ENCODE data around the gene CAMTA1.

CAMTA1 gene

GRCh38 chr1:7448986-7449385, 663.7 kb downstream of the CAMTA1 start:
- no peak for DNase-seq

GRCh38 chr1:7449750-7450149, 664.5 kb downstream of the CAMTA1 start:
- no peak for DNase-seq

DNA sequence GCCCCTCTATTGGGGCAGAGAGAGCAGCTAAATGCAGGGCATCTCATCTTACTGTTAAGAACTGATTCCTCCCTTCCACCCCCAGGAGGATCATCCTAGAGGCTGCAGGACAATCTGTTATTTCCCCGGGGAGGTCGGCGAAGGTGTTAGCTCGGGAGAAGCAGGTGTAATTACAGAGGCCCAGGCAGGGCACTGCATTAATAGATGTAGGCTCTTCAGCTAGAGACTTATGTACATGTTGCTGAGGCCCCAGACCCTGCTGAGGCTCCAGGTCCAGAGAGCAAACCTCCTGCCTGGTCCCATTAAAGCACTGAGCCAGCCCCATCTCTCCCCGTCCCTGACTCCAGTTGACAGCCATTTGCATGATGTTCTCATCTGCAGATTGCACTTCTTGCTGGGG, 665.6 kb downstream of the CAMTA1 start:
- no peak for DNase-seq

GRCh38 chr1:7453038-7453437, 667.8 kb downstream of the CAMTA1 start:
- DNase-seq: no peak

- no peak for DNase-seq
Observed at GRCh38 chr1:7454052-7454815, 669.0 kb downstream of the CAMTA1 start.

DNA sequence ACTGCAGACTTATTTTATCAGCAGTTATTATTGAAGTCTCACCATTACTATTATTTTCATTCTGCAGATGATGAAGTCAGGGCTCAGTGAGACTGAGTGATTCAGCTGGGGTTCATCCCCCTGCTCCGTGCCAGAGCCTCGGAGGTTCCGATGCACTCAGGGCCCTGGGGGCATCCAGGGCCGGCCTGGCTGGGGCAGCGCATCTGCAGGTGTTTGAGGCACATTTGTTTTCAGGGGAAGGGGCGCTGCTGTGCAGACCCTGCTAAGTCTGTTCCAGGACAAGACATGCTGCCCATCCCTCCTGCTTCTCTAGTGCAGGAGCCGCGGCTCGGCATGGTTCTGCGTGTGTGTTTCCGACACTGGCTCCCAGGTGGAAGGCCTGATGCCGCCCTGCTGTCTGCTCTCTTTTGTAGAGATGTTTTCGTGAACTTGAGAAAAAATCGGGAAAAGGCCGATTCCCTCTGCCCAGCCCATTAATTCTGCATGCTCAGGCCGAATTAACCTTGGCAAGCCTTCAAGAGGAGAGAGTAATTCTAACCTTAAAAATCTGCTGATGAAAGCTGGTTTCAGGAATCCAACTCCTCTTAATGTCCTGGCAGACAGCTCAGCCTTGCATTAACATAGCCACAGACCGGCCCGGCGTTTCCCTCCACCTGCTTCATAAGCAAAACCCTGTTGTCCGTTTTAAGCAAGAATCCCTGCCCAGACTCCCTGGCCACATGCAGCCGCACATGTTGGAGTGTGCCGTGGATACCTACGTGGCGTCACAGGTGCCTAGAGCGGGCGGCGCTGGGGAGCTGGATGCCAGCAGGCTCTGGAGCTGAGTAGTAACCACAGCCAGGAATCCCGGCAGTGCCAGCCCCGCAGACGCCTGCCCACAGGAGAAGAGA, 669.9 kb downstream of the CAMTA1 start:
- DNase-seq: no peak

GRCh38 chr1:7455796-7456721, 670.8 kb downstream of the CAMTA1 start:
- no peak for DNase-seq

GRCh38 chr1:7456722-7457082, 671.4 kb downstream of the CAMTA1 start:
- no peak for DNase-seq

GRCh38 chr1:7457811-7458210, 672.6 kb downstream of the CAMTA1 start:
- no peak for DNase-seq

GRCh38 chr1:7458946-7459345, 673.7 kb downstream of the CAMTA1 start:
- DNase-seq: no peak

DNA sequence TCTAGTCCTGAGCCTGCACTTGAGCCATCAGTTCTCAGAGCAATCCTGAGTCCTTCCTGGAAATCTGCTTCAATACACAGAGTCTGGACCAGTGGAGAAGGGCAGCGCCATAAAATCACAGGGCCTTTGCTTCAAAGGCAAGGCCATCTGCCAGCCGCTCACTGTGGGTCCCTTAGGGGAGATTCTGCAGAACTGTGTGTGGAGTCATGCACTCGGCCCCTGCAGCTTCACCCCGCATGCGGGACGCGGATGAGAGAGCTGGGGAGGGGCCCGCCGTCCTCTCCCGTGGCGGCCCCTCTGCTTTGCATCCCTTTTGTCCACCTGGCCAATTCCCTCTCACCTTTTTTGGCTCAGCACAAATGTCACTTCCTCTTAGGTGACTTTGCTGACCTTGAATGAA, 674.7 kb downstream of the CAMTA1 start:
- no peak for DNase-seq

GRCh38 chr1:7460807-7461206, 675.6 kb downstream of the CAMTA1 start:
- DNase-seq: no peak

- DNase-seq: no peak
Observed at GRCh38 chr1:7462617-7463016, 677.4 kb downstream of the CAMTA1 start.

DNA sequence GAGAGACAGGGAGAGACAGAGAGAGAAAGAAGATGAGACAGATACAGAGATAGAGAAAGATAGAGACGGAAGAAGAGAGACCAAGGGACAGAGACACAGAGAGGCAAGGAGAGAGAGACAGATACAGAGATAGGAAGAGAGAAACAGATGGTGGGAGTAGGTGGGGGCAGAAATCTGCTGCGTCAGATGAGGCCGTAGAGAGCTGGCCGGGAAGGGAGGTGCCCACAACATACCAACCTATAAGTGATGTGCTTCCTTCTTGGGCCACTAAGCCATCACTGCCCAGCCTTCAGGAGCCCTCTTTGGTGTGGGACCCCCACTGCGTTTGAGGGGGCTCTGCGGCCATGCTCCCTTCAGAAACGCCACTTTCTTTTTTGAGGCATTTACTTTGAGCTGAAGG, 678.3 kb downstream of the CAMTA1 start:
- no peak for DNase-seq

- no peak for DNase-seq
Observed at GRCh38 chr1:7464736-7465135, 679.5 kb downstream of the CAMTA1 start.

DNA sequence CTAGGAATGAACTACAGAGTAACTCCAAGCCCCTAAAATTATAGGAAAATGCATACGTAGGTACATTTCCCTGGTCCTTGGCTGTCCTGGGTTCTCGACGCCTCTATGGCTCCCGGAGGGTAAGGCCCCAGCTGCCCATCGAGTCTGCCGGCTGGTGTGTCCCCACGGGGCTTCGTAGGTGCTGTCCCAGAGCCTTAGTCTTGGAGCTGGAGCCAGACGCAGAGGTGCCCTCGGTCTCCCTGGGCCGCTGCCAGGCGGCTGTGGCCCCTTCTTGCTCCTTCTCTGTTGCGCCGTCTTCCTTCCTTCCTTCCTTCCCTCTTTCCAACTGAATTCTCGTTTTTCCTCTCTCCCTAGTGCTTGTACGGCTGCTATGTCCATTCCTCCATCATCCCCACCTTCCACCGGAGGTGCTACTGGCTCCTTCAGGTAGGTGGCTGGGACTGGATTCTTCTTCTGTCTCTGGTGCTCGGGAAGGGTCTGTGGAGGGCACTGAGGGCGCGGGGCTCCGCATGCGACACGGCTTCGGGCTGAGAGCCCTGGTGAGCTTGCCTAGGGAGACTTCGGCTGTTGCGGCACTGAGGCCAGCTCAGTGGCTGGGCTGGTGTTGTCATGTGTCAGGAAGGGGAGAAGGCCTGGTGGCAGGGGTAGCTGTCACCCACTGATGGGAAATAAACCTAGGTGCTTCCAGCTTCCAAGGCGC, 682.4 kb downstream of the CAMTA1 start:
- DNase-seq: no peak

DNA sequence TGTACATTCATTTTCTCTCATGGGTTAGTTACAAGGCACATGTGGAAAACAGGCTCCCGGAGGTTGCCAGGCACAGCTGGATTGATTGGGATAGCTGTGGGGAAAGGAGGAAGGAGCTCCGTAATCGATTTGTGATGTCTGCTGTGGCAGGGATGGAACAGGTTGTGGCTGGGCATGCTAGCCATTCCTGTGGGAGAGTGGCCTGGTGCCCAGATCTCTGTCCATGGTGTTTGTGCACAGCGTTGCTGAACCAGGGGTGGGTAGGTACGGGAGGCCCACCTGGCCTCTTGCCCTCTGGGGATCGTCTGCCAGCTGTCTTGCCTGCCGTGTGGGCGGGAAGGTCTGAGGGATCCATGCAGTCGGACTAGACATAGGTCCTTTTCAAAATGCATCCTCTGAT, 683.0 kb downstream of the CAMTA1 start:
- DNase-seq: no peak

GRCh38 chr1:7469255-7469938, 684.1 kb downstream of the CAMTA1 start:
- no peak for DNase-seq

DNA sequence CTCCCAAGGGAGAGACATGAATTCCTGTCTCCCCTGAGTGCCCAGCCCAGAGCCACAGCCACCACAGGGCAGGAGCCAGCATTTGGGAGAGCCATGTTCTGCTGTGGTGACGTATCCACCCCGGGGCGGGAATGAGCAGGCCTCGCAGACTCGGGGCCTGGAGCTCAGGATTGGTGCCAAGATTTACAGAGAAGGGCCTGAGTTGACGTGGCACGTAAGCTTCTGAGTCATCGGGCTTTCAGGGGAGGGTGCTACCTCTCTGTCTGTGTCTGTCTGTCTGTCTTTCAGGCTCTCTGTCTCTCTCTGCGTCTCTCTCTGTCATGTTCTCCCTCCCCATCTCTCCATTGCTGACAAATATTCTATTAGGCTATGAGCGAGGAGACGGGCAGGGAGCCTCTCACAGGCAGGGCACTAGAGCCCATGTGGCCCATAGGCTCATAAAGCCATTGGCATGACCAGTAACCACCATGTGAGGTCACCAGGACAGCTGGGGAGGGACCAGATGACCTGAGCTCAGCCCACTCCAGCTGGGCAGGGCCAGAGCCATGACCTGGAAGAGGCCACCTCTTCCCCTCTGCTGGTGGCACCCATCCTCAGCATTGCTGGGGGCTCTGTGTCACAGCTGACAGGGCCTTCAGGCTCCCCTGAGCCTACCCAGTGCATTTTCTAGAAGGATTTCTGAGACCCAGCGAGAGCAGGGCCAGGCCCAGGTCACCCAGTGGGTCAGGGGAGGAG, 685.8 kb downstream of the CAMTA1 start:
- DNase-seq: no peak

DNA sequence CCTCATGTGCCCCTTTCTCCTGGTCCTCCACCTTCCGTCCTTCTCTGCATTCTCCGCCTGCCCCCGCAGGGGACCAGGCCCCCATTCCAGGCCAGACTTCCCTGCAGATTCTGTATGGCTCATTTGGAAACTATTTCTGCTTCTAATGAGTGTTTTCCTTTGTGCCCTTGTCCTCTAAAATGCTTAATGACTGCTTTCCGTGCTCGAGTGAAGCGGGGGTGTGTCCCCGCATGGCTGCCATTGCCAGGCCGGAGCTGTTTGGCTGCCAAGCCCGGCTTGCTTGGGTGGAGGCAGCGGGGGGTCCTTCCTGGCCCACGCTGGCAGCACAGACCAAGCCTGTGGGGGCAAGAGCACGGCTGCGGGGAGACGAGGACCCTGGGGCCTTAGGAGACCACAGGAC, 686.6 kb downstream of the CAMTA1 start:
- DNase-seq: no peak
